Motor neuron (in vitro differentiated cells): ENCODE data around the gene MACROD2. TPM values are rescaled to one million over a fixed set of nuclear protein-coding genes. Genes with fewer than 3 reads are reported as not detected.

ENCODE experiments used
- ATAC-seq, 8 experiments: fragments of 200-7000 bp; cut with Tn5 transposase; replicated peaks in 6 of 8; 2 replicates each; pipeline ENCODE4 v1.8.0; 2021; ENCODE audit warnings: mild to moderate bottlenecking in 8 of 8, moderate library complexity in 8 of 8
- H3K27ac ChIP-seq, 2 donors: fragments of 250-450 bp; sonication (Bioruptor Pico); 2 replicates each; pipeline ENCODE4 v1.9.0; 2021; ENCODE audit warnings: antibody characterized with exemption in 2 of 2, mild to moderate bottlenecking in 2 of 2, moderate library complexity in 1 of 2
- H3K4me1 ChIP-seq, 2 donors: fragments of 250-450 bp; sonication (Bioruptor Pico); replicated peaks in 1 of 2; 2 replicates each; pipeline ENCODE4 v1.6.1; 2021; ENCODE audit warnings: antibody characterized with exemption in 2 of 2, mild to moderate bottlenecking in 2 of 2, moderate library complexity in 1 of 2
- H3K4me3 ChIP-seq, 5 donors: fragments of 250-450 bp; sonication (Bioruptor Pico); 2 replicates each; pipeline ENCODE4 v1.9.0; 2021; ENCODE audit warnings: antibody characterized with exemption in 5 of 5, mild to moderate bottlenecking in 5 of 5, moderate library complexity in 4 of 5
- WGBS, 10 experiments: fragments of 450-650 bp; shearing (Covaris generic); methylation state at CpG; one replicate each; pipeline ENCODE4 v1.0.0; 2022; 5-methylcytosine and 5-hydroxymethylcytosine counted together
- in situ Hi-C, 9 experiments: fragments of 400-800 bp; cut with MboI; loops; one replicate each; pipeline ENCODE4 v1.15.0; 2021; ENCODE audit warnings: low sequenced_read_pairs in 9 of 9, low pct_unique_long_range_greater_than_20kb in 2 of 9; ENCODE audit not compliant: unreplicated experiment in 9 of 9
- total RNA-seq, 8 experiments: library from RNA; unstranded; fragments of 300-600 nt; gene quantifications; 2 replicates each; pipeline versions ENCODE4 v1.2.3 to v1.2.4, GENCODE V29; 2022

MACROD2 gene
- total RNA-seq, 8 experiments from 2014 or later, result 4.3 to 24.9 (median 10.4) TPM

DNA sequence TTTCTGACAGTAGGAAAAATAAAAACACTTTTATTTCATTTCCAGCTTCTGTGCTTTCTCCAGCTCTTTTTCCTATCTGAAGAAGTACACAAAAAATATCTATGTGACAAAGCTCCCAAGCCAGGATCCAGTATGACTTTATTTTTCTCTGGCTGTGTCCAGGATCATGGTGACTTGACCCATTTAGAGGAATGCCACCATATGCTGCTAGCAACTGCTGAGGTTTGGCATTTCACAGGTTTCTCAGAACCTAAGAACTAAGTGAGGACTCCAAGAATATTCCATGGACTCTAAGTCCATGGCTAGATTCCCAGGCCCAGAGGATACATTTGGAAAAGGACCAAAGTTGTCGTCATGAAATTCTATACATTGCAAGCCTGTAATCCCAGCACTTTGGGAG lies 1218.7 kb downstream of the MACROD2 start:
- in situ Hi-C loops, result no loop called here
- ATAC-seq, result no peak
- Histone ChIP-seq H3K4me1 (no peaks in the 10 kb centered on the region), H3K27ac (no peak overlapping the region), H3K4me3 (no peak overlapping the region)
- 57 to 100% (median 85%) methylated on average over 1 of the region's 1 CpG; no CpG with 5 or more reads in 4 of the 10 experiments for WGBS, 10 experiments

DNA sequence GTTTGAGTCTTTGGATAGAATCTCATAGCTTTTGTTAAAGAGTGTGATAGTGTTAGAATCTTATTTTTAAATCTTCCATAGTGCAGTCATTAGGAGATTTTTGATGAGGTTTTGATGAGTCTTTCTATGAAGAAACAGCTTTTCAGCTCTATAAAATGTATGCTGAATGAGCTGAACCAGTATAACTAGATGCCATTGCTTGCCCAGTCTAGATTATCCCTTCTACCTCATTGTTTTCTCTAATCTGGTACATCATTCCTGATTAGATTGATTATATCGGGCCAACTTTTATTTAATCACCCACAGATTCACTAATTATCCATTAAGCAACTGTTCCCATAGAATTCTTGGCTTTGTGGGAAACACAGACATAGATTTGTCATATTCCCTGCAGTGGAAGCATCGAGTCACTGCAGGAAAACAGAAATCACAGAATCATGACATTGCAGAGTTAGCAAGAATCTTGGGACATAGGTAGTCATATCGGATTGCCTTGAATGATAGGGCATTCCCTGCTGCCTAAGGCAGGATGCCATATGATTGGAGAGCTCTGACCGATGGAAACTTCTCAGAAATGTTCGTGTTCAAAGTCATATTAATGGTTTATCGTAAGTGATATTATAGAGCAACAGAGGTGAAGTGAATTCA lies 1224.8 kb downstream of the MACROD2 start:
- Histone ChIP-seq H3K4me1 (peaks cover 8 to 12% of the 10 kb centered on the region in 2 donors), H3K27ac (no peak overlapping the region), H3K4me3 (no peak overlapping the region)
- no peak for ATAC-seq
- in situ Hi-C loops, result no loop called here
- WGBS, 10 experiments, result 56 to 100% (median 77%) methylated on average over 1 to 6 of the region's 6 CpGs

DNA sequence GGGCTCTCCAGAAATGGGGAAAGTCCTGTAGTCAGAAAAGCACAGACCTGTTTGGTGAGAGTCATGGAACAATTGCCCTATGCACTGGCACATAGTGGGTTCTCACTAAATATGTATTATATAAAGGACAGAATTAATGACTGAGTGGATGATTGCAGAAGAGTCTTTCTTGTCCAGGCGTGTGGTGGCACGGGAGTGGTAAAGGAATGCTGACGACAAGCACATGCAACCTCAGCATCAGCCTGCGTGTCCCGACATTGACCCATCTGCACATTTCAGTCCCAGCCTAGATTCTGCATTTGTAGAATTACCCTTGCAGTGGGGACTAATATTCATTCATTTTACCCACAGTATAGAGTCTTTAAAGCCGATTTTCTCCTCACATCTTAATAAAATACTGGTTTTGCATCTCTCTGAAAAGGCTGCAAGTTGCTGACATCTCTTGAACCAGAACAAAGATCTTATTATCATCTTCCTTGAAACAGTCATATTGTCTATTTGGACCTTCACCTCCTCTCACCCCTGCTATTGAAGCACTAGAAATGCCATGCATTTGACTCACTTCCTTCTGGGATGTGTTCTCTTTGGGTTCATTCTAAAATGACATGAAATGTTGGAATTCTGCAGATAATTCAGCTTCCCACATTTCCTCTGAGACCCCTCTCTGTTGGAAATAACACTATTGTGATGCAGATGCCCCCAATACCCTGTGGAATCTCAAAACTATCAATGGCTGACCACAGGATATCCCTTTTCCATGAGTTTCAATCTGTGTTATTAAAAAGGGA lies 1225.7 kb downstream of the MACROD2 start:
- Histone ChIP-seq H3K4me3 (no peak overlapping the region), H3K4me1 (peaks cover 8 to 12% of the 10 kb centered on the region in 2 donors), H3K27ac (no peak overlapping the region)
- in situ Hi-C loops, result no loop called here
- 38 to 83% (median 64%) methylated on average over 1 to 4 of the region's 6 CpGs; no CpG with 5 or more reads in 2 of the 10 experiments for WGBS, 10 experiments
- peak in 1 of 8 experiments; percentile 24 for ATAC-seq

DNA sequence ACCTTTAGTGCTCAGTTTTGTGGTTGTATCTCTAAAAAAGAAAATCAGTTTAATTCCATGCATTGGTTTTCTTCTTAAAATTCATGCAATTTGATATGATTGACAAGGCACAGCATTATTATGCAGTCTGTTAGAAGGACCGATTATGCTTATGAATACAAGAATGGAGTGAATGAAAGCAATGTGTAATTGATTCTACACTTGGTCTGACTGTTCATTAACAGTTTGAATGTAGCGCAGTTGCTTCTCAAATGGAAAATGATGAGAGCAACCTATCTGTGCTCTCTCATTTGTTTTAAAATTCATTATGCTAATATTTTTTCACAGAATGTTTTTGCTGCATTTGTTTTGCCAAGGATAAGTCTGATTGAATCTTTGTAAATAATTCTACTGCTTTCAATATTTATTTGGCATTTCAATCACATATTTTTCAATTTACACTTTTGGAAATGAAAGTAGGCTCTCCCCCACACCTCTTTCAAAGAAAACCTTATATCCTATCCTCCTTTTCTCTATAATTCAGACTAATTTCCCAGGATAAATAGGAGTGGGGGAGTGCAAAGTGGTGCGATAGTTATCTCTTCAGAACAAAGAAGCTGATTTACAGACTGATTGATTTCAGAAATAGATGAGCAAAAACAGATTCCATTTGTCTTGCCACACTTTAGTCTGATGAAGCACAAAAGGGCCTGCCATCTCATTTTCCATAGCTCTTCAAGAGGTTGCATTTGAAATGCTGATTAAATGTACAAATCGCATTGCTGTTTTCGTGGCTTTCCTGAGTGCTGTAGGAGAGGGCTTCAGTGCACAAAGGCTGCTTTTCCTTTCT lies 1227.4 kb downstream of the MACROD2 start:
- WGBS, 10 experiments, result 46 to 86% (median 66%) methylated on average over 1 to 5 of the region's 5 CpGs
- peak in 5 of 8 experiments; percentile 8 to 46 (median 27) for ATAC-seq
- H3K4me1 ChIP-seq, result peaks cover 8 to 15% of the 10 kb centered on the region in 2 donors
- no peak overlapping the region for H3K4me3 ChIP-seq
- no peak overlapping the region for H3K27ac ChIP-seq
- in situ Hi-C loops, result no loop called here

DNA sequence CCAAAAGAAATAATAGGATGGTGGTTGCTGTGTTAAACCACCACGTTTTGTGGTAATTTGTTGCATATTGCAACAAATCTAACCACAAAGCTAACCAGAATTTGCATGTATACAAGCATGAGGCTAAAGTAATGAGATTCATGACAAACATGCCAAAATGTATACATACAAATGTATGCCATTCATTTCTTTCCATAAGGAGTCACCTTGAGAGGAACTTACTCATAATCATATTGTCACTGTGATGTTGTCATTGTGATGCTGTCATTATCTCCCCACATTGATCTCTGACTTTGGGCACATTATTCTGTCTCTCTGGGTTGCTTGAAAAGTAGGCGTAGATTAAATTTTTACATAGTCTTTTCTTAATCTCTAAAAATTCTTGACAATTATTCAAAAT lies 1228.9 kb downstream of the MACROD2 start:
- WGBS, 10 experiments, result 20 to 100% (median 92%) methylated on average over 1 to 2 of the region's 2 CpGs; no CpG with 5 or more reads in 2 of the 10 experiments
- ATAC-seq, result no peak
- H3K4me3 ChIP-seq, result no peak overlapping the region
- H3K27ac ChIP-seq, result no peak overlapping the region
- in situ Hi-C loops, result no loop called here
- H3K4me1 ChIP-seq, result peaks cover 8 to 15% of the 10 kb centered on the region in 2 donors

DNA sequence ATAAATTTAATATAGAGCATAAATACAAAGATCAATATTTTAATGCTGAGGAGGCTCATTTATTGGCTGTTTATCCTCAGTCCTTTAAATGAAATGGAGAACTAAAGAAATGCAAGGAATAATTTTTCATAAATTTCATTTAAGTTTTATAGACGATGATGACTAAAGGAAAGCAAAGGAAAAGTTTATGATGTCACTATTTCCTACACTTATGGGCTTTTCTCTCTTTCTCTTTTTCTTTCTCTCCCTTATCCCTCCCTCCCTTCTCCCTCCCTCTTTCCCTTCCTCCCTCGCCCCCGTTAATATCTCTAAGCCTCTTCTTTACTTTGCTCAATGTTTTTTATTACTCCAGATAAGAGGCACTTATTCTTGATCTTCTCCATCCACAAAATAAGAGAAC lies 1231.8 kb downstream of the MACROD2 start:
- in situ Hi-C loops, result loop anchor here in 1 of 9 experiments (25.0 kb wide), 1 partner anchor 890 kb away; the partner anchor contains the start of gene FLRT3

DNA sequence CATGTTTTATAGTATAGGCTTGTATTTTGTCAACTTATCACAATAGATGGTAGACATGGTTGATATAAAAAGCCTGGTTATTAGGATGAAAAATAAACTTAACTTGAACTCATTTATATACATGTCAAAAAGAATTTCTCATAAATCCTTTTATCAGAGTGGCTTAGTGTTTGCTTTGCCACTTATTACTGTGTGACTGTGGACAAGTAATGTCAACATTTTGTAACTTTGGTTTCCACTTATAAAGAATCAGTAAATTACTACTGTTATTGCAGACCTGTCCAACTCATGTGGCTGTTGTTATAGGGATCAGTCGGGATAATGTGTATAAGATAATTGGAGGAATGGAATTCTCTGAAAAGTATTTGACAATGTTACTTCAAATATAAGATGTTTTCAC lies 1236.9 kb downstream of the MACROD2 start:
- ATAC-seq, result no peak
- peaks cover 4 to 8% of the 10 kb centered on the region in 2 donors for H3K4me1 ChIP-seq
- WGBS, 10 experiments, result 14 to 100% (median 100%) methylated on average over 1 of the region's 1 CpG; no CpG with 5 or more reads in 4 of the 10 experiments
- no peak overlapping the region for H3K4me3 ChIP-seq
- in situ Hi-C loops, result loop anchor here in 1 of 9 experiments (25.0 kb wide), 1 partner anchor 895 kb away; the partner anchor contains the start of gene FLRT3
- H3K27ac ChIP-seq, result no peak overlapping the region

More for the DNA sequence above, 1231.8 kb downstream of the MACROD2 start:
- ATAC-seq, result no peak
- Histone ChIP-seq H3K4me1 (peaks cover 8 to 15% of the 10 kb centered on the region in 2 donors), H3K4me3 (no peak overlapping the region), H3K27ac (no peak overlapping the region)
- WGBS, 10 experiments, result 20 to 100% (median 83%) methylated on average over 1 to 3 of the region's 3 CpGs; no CpG with 5 or more reads in 4 of the 10 experiments

DNA sequence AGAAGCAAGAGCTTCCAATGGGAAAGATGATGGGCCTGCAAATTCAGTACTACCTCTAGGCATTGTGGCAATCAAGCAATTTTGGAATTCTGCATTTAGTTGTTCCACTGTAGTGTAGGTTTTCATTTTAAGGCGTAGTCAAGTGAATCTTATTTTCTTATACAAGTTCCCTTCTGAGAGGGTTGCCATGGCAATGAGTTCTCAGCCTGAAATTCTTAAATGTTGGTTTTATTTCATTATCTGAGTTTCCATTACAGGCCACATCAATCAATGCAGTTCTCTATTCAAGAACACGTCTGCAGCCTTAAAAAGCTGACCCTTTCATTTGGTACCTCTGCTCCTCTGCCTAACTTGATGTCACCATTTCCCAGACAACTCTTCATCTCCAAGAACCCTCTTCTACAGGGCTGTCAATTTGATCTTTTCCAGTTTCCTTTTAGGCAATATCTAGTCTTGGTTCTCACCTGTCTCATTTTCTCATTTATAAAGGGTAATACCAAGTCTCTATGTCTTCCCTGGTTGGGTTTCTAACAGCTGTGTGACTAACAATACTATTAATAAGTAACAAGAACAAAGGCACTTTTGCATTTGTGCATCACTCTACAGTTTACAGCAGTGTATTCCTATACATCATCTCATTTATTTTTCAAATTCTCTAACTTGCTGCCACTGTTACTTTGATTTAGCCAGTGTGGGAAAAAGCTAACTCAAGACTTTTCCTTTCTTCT lies 1240.3 kb downstream of the MACROD2 start:
- 36 to 100% (median 59%) methylated on average over 1 to 2 of the region's 2 CpGs; no CpG with 5 or more reads in 4 of the 10 experiments for WGBS, 10 experiments
- peaks cover 4 to 8% of the 10 kb centered on the region in 2 donors for H3K4me1 ChIP-seq
- H3K27ac ChIP-seq, result no peak overlapping the region
- ATAC-seq, result peak in 1 of 8 experiments; percentile 52
- H3K4me3 ChIP-seq, result no peak overlapping the region
- in situ Hi-C loops, result loop anchor here in 1 of 9 experiments (25.0 kb wide), 1 partner anchor 898 kb away; the partner anchor contains the start of gene FLRT3

DNA sequence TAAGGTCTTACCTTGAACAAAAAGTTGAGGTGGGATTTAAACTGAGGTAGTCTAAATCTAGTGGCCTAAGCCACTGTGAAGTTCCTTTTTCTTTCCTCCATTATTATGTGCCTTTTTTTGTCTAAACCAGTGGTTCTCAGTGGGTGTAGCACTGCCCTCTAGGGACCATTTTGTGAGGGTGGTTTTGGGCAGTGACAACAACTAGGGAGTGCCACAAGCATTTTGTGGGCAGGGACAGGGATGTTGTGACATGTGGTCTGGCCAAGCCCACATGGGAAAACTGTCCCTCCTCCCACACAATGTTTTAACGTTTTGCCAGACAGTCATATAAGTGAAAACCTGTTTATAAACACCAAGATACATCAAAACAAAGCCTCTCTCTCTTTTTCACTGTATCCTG lies 1241.5 kb downstream of the MACROD2 start:
- WGBS, 10 experiments, result 0 to 86% (median 0%) methylated on average over 1 of the region's 1 CpG; no CpG with 5 or more reads in 5 of the 10 experiments
- peak in 3 of 8 experiments; percentile 72 to 93 (median 77) for ATAC-seq
- H3K27ac ChIP-seq, result no peak overlapping the region
- H3K4me3 ChIP-seq, result no peak overlapping the region
- H3K4me1 ChIP-seq, result peaks cover 4 to 8% of the 10 kb centered on the region in 2 donors
- in situ Hi-C loops, result loop anchor here in 1 of 9 experiments (25.0 kb wide), 1 partner anchor 900 kb away; the partner anchor contains the start of gene FLRT3

DNA sequence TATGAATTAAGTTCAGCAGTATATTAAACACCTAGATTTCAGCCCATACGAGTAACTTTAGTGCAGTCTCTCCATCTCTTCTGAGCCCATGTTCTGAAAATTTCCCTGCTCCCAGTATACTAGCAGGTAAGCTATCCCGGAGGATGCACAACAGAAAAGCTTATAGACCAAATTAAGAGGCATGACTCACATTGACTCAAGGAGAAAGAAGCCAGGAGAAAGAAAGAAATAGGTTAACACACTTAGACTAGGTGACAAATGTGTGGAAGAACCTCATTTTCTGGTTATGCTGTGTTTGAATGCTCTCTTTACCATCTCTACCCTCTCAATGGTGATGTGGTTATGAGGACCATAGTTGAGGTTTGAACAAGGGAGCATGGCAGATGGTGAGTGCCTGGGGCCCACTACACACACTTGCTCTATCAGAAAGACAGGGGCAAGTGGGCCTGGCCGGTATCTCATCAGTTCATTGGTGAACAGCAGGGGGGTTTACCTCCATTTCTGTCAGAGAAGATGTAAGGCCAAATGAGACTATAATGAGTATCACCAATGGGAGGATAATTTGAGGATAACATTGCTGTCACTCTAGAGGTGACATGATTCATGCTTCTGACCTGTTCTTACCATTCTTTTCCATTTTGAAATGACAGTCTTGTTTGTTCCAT lies 1244.4 kb downstream of the MACROD2 start:
- 73 to 100% (median 95%) methylated on average over 1 to 3 of the region's 3 CpGs; no CpG with 5 or more reads in 2 of the 10 experiments for WGBS, 10 experiments
- Histone ChIP-seq H3K27ac (no peak overlapping the region), H3K4me1 (peaks cover 4 to 8% of the 10 kb centered on the region in 2 donors), H3K4me3 (no peak overlapping the region)
- no peak for ATAC-seq
- in situ Hi-C loops, result loop anchor here in 1 of 9 experiments (25.0 kb wide), 1 partner anchor 902 kb away; the partner anchor contains the start of gene FLRT3

DNA sequence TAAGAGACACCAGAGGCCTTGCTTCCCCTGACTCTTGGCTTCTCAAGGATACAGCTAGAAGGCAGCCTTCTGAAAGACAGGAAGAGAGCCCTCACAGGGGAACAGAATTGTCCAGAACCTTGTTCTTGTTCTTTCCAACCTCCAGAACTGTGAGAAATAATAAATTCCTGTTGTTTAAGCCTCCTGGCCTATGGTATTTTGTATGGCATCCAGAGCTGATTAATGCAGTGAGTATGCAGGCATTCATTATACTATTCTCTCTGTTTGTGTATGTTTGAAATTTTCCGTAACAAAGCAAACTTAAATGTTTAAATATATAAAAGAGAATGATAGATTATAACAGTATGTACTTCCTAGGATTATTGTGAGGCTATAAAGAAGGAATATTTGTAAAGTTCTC lies 1245.5 kb downstream of the MACROD2 start:
- Histone ChIP-seq H3K4me3 (no peak overlapping the region), H3K27ac (no peak overlapping the region), H3K4me1 (peaks cover 0 to 6% of the 10 kb centered on the region in 2 donors)
- in situ Hi-C loops, result loop anchor here in 1 of 9 experiments (25.0 kb wide), 1 partner anchor 904 kb away; the partner anchor contains the start of gene FLRT3
- ATAC-seq, result no peak
- 0 to 75% (median 33%) methylated on average over 1 of the region's 1 CpG; no CpG with 5 or more reads in 3 of the 10 experiments for WGBS, 10 experiments
